Gastroesophageal sphincter (tissue), 3 donors: ENCODE data around the gene ZHX3.
A peak's percentile ranks its signal among the peaks of the same experiment; 100 is the strongest.

ENCODE experiments used
- CTCF ChIP-seq, 4 experiments: fragments of 200-600 bp in 2 of 4; fragments of 450-650 bp in 2 of 4; sonication (generic) in 1 of 4; IDR thresholded peaks; one replicate each; pipeline ENCODE4 v1.5.1; 2017 to 2019; ENCODE audit warnings: antibody characterized with exemption in 4 of 4, mild to moderate bottlenecking in 2 of 4, moderate library complexity in 2 of 4
- EP300 ChIP-seq: sonication (generic); formaldehyde crosslinking; IDR thresholded peaks from one replicate; pipeline ENCODE4 v1.6.1; 2017; ENCODE audit warnings: antibody characterized with exemption, mild to moderate bottlenecking
- POLR2A ChIP-seq, 2 donors: fragments of 450-650 bp; IDR thresholded peaks; one replicate each; pipeline ENCODE4 v1.6.1; 2017; ENCODE audit warnings: antibody characterized with exemption in 2 of 2, mild to moderate bottlenecking in 2 of 2, moderate library complexity in 1 of 2
- POLR2AphosphoS5 ChIP-seq: sonication (generic); formaldehyde crosslinking; IDR thresholded peaks from one replicate; pipeline ENCODE4 v1.6.1; 2017; ENCODE audit warnings: antibody characterized with exemption

- peak in 2 of 4 experiments; percentile 17 to 35 for TF ChIP-seq CTCF (IDR thresholded peaks at IDR 0.05)
- peak; percentile 72 for TF ChIP-seq POLR2AphosphoS5
- peak; percentile 72 to 75 for TF ChIP-seq POLR2A (IDR thresholded peaks at IDR 0.05)
- no peak for TF ChIP-seq EP300
Measured at GRCh38 chr20:41136680-41137613, 180.6 kb downstream of the ZHX3 start, which contains the start of gene PLCG1.
